Islet precursor cell (in vitro differentiated cells): ENCODE results near the gene ZC3H12A.

Experiments
- DNase-seq: peaks from one replicate; pipeline ENCODE4 v3.0.0-alpha.2; 2018

Gene ZC3H12A

DNA sequence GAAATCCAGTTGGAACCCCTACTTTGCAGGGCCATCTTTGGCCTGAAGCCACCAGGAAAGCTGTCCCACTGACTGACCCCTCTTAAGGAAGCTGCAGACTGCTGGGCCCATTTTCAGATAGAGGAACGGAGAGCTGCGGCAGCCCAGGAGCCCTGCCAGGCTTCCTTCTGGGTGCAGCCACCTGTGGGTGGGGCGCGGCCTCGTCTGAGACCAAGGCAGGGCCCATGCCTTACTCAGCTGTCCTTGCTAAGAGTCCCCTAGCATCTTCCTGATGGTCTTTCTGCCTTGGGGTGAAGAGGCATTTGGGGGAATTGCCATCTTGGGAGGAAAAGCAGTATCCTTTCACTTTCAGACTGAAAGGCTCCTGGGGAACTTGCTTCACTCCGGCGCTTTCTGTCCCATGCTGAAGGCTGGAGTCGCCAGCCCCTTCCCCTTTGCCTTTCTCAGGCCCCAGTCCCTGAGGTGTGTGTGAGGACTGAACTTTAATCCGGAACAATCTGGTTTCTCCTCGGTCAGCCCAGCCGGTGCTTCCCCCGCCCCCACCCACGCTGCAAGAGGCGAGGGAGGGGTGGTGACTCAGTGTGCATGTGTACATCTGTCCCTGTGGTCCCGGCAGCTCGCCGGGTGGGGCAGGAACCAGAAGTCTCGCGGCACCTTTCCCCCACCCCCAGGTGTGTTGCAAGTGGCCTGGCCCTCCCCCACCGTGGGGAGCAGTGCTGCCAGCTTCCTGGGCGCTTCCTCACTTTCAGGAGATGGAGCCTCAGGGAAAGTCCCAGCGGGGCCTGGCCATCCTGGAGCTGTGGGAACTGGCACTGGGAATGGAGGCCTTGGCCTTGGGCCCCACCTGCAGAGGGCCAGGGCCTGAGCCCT lies 5.1 kb downstream of the ZC3H12A start:
- peak; percentile 67 for DNase-seq

- no peak for DNase-seq
These were observed 5.7 kb downstream of the ZC3H12A start for GRCh38 chr1:37480125-37480466.

- no peak for DNase-seq
These were observed 6.4 kb downstream of the ZC3H12A start for GRCh38 chr1:37480581-37481288.

- DNase-seq = no peak
These were observed 7.1 kb downstream of the ZC3H12A start for GRCh38 chr1:37481289-37482003.

DNA sequence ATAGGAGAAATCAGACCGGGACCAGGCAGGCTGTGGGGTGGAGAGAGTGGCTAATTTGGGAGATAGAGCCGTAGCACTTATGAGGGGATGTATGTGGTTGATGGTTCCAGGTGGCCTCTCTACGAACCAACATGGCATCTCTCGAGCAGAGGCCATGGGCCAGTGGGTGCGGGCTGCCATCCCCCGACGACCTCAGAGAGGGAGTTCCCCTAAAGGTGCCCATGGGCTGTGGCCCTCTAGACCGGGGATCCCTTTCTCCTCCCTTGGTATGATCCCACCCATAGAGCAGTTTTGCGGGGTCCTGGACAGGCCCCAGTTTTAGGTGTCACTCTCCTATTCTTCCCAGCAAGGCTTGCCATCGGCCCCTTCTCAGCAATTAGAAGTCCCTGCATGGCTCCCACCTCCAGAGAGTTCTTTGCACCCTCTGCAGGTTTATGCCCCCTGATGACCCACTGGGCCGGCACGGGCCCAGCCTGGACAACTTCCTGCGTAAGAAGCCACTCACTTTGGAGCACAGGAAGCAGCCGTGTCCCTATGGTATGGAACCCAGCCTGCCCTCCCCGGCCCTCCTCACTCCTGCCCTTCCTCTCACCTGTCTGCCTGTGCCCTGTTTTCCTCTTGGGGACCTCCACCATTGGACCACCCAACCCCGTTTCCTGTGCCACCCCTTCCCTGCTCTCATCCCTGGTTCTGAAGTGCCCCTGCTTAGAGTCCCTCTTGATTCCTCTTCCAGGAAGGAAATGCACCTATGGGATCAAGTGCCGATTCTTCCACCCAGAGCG lies 7.8 kb downstream of the ZC3H12A start:
- DNase-seq = no peak

DNA sequence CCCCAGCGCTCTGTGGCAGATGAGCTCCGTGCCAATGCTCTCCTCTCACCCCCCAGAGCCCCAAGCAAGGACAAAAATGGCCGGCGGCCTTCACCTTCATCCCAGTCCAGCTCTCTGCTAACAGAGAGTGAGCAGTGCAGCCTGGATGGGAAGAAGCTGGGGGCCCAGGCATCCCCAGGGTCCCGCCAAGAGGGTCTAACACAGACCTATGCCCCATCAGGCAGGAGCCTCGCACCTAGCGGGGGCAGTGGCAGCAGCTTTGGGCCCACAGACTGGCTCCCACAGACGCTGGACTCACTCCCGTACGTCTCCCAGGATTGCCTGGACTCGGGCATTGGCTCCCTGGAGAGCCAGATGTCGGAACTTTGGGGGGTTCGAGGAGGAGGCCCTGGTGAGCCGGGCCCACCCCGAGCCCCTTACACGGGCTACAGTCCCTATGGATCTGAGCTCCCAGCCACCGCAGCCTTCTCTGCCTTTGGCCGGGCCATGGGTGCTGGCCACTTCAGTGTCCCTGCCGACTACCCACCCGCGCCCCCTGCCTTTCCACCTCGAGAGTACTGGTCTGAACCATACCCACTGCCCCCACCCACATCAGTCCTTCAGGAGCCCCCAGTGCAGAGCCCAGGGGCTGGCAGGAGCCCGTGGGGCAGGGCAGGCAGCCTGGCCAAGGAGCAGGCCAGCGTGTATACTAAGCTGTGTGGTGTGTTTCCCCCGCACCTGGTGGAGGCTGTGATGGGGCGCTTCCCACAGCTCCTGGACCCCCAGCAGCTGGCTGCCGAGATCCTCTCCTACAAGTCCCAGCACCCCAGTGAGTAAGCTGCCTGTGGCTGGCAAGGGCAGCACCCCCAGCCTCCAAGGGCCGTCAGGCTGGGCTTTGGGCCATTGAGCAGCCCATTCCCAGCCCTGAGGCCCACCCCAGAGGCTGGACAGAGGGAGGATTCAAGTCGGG lies 8.7 kb downstream of the ZC3H12A start:
- DNase-seq = no peak

DNA sequence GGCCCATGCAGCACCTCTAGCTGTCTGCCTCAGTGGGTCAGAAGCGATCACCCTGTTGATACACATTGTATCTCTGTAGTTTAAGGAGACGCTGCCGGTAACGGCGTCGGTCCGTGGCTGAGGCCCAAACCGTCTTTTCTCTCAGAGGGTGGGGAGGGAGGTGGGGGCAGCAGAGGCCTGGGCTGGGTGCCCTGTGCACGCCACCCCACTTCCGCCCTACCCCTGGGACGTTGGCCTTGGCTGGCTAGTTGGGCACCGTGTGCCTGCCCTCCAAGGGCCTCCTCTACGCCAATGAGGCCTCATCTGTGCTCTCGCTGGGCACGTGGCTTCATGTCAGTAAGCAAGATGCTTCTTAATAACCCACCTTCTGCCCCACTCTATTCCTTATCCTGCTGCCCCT lies 9.4 kb downstream of the ZC3H12A start:
- no peak for DNase-seq

DNA sequence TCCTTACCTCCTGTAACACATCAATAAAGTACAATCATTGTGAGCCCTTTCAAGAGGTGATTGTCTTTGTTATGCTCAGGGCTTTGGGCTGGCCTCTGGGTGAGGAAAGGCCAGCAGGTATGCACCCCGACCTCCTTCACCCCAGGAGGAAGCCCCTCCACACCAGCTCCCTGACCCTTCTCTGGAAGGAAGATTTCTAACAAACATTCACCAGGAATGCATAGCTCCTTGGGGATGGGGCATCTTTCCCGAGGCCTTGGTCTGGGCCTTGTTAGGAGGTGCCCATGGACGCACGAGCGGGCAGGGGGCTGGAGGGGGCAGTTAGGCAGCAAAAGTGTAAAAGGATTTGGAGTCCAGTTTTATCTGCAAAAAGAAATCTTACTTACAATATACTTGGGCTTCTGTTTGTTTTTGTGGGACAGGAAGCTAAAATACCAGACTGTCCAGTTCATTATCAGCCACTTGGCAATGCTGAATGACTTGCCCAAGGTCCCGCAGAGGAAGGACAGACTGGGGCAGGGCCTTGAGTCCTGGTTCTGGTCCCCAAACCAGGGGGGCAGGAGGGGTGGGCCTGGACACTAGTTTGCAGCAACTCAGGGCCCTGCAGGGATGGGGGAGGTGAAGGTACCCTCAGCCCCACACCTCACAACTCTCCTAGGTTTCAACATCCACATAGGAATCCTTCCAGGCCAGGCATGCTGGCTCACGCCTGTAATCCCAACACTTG lies 10.1 kb downstream of the ZC3H12A start:
- DNase-seq = no peak

GRCh38 chr1:37485902-37486679 lies 11.7 kb downstream of the ZC3H12A start:
- no peak for DNase-seq

DNA sequence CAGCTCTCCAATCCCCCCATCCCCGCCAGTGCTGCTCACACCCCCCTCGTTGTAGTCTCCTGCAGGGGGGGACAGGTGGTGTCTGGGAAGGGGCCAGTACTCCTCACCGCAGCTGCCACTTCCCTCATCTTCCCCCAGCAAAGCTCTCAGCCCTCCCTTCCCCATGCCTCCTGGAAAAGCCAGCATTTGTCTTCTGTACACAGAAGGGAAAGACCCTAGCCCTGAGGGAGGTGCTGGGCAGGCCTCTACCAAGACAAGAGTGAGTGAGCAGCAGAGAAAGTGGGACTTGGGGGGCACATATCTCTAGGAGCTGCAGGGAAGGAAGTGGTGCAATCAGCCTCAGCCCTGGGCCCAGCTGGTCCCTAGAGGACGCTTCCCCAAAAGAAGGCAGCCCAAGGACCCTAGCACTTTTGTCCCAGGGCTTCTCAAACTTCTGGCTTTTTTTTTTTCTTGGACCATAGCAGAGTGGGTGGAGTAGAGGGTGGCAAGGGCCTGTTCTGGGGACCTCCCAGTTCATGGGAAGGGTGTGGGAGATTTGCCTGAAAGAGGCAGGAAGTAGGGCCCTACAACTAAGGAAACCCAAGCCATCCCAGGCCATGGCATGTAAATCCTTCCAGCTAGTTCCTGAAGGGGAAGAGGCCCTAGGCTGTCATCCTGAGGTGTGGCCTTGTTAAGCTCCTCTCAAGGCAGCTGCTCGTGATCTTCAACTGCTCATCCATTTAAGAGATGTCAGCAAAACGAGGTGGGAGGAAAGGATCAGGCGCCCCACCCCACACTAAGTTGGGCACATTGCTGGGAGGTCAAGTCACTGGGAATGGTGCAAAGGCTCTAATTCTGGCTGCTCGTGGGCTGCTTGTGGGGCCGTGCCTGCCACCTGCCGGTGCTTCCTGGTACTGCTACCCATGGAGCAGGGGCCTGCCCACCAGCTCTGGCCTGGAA lies 12.6 kb downstream of the ZC3H12A start:
- peak; percentile 88 for DNase-seq

DNA sequence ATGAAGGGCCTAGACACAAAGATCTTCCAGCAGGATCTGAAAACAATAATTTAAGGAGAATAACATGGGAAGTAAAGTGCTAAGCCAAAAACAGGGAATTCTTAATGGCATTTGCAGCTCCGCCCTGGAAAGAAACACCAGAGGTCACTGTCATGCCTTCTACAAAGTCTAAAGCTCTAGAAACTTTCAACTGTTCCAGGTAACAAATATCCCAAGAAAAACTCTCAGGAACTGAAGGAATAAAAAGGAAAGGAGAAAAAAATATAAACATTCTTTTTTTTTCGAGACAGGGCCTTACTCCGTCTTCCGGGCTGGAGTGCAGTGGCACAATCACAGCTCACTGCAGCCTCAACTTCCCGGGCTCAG lies 13.2 kb downstream of the ZC3H12A start:
- DNase-seq = no peak

DNA sequence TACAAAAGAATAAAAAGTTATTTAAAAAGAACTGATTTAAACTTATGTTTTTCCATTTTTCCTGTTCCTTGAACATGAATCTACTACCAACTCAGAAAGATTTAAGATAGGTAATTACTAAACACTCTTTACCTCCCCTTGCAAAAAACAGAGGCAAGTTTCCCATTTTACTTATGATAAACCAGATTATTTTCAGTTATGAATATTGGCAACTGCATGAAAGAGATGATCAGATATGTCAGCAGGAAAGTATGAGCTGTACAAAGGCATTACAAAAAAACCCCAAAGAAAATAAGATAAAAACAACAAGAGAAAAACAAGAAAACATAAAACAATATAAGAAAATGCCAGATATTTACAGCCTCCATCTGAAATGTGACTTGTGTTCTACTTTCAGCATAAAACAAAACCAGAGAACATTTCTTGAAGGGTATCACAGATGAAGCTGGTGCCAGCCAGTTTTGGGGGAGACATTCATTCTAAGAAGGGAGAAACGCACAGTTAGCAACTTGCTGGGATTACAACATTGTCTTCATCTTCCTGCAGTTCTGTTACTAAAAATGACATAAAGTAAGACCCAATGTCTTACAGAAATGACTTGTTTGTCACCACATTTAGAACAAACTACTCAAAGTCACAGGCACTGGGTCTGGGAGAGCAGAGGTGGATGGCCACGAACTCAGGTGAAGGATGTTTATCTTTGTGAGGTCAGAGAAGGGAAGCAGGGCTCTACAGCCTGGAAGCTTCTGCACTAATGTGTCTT lies 19.1 kb downstream of the ZC3H12A start:
- no peak for DNase-seq

DNA sequence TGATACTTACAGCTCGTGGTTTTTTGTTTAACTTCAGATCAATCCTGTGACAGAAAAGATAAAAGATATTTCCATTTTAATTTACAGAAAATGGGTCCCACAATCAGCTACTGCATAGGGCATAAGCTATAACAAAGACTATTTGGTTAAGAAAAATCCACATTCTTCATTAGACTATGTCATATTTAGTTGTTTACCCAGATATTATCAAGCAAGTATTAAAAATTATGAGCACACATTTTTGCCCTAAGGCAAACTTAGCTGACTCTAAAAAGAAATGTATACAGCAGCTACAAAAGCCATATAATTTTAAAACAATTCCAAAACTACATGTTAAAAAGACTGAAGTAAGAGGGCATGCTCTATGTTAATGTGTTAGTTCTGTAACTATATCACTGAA lies 21.5 kb downstream of the ZC3H12A start:
- DNase-seq = no peak

DNA sequence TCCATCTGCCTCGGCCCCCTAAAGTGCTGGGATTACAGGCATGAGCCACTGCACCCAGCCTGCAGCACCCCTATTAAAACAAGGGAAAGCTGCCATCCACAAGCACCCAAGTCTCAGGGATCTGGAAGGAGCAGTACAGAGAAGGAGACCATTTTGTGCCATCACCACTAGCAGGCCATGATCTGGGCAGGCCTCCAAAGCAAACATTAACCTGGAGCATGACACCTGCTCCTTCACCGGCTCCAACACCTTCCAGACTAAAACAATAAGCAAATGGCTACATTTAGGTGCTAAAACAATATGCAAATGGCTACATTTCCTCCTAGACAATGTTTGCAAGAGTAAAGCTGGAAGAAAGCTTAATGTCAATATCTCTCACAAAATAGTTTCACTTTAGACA lies 23.5 kb downstream of the ZC3H12A start:
- DNase-seq = no peak

GRCh38 chr1:37498872-37499617 lies 24.7 kb downstream of the ZC3H12A start:
- DNase-seq = peak; percentile 14

GRCh38 chr1:37501661-37502060 lies 27.3 kb downstream of the ZC3H12A start:
- DNase-seq = peak; percentile 5

GRCh38 chr1:37502104-37502503 lies 27.7 kb downstream of the ZC3H12A start:
- DNase-seq = peak; percentile 4

DNA sequence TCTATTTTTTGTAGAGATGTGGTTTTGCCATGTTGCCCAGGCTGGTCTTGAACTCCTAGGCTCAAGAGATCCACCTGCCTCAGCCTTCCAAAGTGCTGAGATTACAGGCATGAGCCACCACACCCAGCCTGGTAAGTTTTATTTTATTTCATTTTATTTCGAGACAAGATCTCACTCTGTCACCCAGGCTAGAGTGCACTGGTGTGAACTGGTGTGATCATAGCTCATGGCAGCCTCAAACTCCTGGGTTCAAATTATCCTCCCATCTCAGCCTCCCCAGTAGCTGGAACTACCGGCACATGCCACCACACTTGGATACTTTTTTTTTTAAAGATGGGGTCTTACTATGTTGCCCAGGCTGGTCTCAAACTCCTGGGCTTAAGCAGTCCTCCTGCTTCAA lies 28.4 kb downstream of the ZC3H12A start:
- peak; percentile 10 for DNase-seq
